Activated naive CD8-positive, alpha-beta T cell treated with anti-CD3 and anti-CD28 coated beads, Interleukin-2, amount 10 ng/mL, durations not matched to agents 7 days and 5 days (primary cell): ENCODE measurements around the gene ORC4. TPM values are rescaled to one million over a fixed set of nuclear protein-coding genes. Genes with fewer than 3 reads are reported as not detected.

Experiments
- ATAC-seq: fragments of 150-1000 bp; cut with Tn5 transposase; one replicate; pipeline ENCODE4 v1.10.0; 2021; ENCODE audit warnings: low read depth, moderate library complexity
- POLR2A ChIA-PET: fragments of 350-600 bp; sonication (Branson Sonifier 250); formaldehyde crosslinking; loops from one replicate; lab custom pipeline; 2021; ENCODE audit warnings: antibody characterized with exemption; lab: Charles Lee
- DNase-seq: peaks from one replicate; pipeline ENCODE4 v3.0.0; 2021
- H3K27ac Mint-ChIP-seq: one replicate; pipeline ENCODE4 v1.8.0; 2022; ENCODE audit warnings: mild to moderate bottlenecking, mixed read lengths
- H3K27me3 Mint-ChIP-seq: one replicate; pipeline ENCODE4 v1.8.0; 2022; ENCODE audit warnings: mild to moderate bottlenecking, moderate library complexity, mixed read lengths
- H3K36me3 Mint-ChIP-seq: one replicate; pipeline ENCODE4 v1.8.0; 2021; ENCODE audit warnings: mild to moderate bottlenecking, mixed read lengths
- H3K4me1 Mint-ChIP-seq: one replicate; pipeline ENCODE4 v1.8.0; 2021; ENCODE audit warnings: mixed read lengths
- H3K4me3 Mint-ChIP-seq: one replicate; pipeline ENCODE4 v1.8.0; 2022; ENCODE audit warnings: mild to moderate bottlenecking, moderate library complexity, mixed read lengths
- H3K9me3 Mint-ChIP-seq: one replicate; pipeline ENCODE4 v1.8.0; 2021; ENCODE audit warnings: mixed read lengths
- total RNA-seq, 2 experiments: library from RNA; stranded (reverse); gene quantifications; one replicate each; pipeline ENCODE4 v1.2.3, GENCODE V29; 2021

The ORC4 gene
- total RNA-seq, 2 experiments from 2014 or later = 40.0 to 42.3 TPM

GRCh38 chr2:147910990-147911473 lies 109.5 kb downstream of the ORC4 start:
- Mint-ChIP-seq H3K4me3 (no peak overlapping the region), H3K27me3 (no peaks in the 10 kb centered on the region), H3K36me3 (peaks cover 4% of the 10 kb centered on the region), H3K9me3 (no peaks in the 10 kb centered on the region), H3K4me1 (peaks cover 1% of the 10 kb centered on the region), H3K27ac (no peak overlapping the region)
- ATAC-seq (no peak), DNase-seq (no peak)
- POLR2A ChIA-PET = no interaction called here

GRCh38 chr2:147909178-147909577 lies 111.4 kb downstream of the ORC4 start:
- H3K27ac Mint-ChIP-seq = no peak overlapping the region
- peaks cover 1% of the 10 kb centered on the region for H3K4me1 Mint-ChIP-seq
- POLR2A ChIA-PET = no interaction called here

GRCh38 chr2:147904051-147904450 lies 116.5 kb downstream of the ORC4 start:
- POLR2A ChIA-PET = no interaction called here
- Mint-ChIP-seq H3K9me3 (no peaks in the 10 kb centered on the region), H3K27ac (no peak overlapping the region), H3K27me3 (no peaks in the 10 kb centered on the region), H3K36me3 (peaks cover 4% of the 10 kb centered on the region), H3K4me3 (no peak overlapping the region), H3K4me1 (no peaks in the 10 kb centered on the region)
- ATAC-seq (no peak), DNase-seq (no peak)

More at GRCh38 chr2:147909178-147909577, 111.4 kb downstream of the ORC4 start:
- peaks cover 4% of the 10 kb centered on the region for H3K36me3 Mint-ChIP-seq
- no peak overlapping the region for H3K4me3 Mint-ChIP-seq
- H3K9me3 Mint-ChIP-seq = no peaks in the 10 kb centered on the region
- no peak for DNase-seq
- ATAC-seq = no peak
- H3K27me3 Mint-ChIP-seq = no peaks in the 10 kb centered on the region

- no peak for DNase-seq
- H3K36me3 Mint-ChIP-seq = peaks cover under 1% of the 10 kb centered on the region
- no peak for ATAC-seq
- H3K27me3 Mint-ChIP-seq = no peaks in the 10 kb centered on the region
- POLR2A ChIA-PET = no interaction called here
- no peak overlapping the region for H3K4me3 Mint-ChIP-seq
- peaks cover under 1% of the 10 kb centered on the region for H3K9me3 Mint-ChIP-seq
- peaks cover 4% of the 10 kb centered on the region for H3K4me1 Mint-ChIP-seq
- H3K27ac Mint-ChIP-seq = no peak overlapping the region
These were observed 131.9 kb downstream of the ORC4 start for GRCh38 chr2:147888680-147889079.

- peaks cover 4% of the 10 kb centered on the region for H3K4me1 Mint-ChIP-seq
- no peaks in the 10 kb centered on the region for H3K36me3 Mint-ChIP-seq
- no peak for ATAC-seq
- no peak overlapping the region for H3K4me3 Mint-ChIP-seq
- H3K27ac Mint-ChIP-seq = no peak overlapping the region
- H3K27me3 Mint-ChIP-seq = no peaks in the 10 kb centered on the region
- POLR2A ChIA-PET = no interaction called here
- no peaks in the 10 kb centered on the region for H3K9me3 Mint-ChIP-seq
- DNase-seq = no peak
These were observed 134.4 kb downstream of the ORC4 start for GRCh38 chr2:147886136-147886535.

GRCh38 chr2:147884830-147885229 lies 135.7 kb downstream of the ORC4 start:
- no peaks in the 10 kb centered on the region for H3K27me3 Mint-ChIP-seq
- H3K27ac Mint-ChIP-seq = no peak overlapping the region
- POLR2A ChIA-PET = no interaction called here
- DNase-seq (no peak), ATAC-seq (no peak)
- H3K36me3 Mint-ChIP-seq = peaks cover 3% of the 10 kb centered on the region
- no peaks in the 10 kb centered on the region for H3K9me3 Mint-ChIP-seq
- peaks cover 6% of the 10 kb centered on the region for H3K4me1 Mint-ChIP-seq
- H3K4me3 Mint-ChIP-seq = peak overlapping the region; percentile 38

GRCh38 chr2:147882631-147883030 lies 137.9 kb downstream of the ORC4 start:
- Mint-ChIP-seq H3K36me3 (peaks cover 3% of the 10 kb centered on the region), H3K27ac (no peak overlapping the region), H3K4me3 (no peak overlapping the region), H3K4me1 (peaks cover 6% of the 10 kb centered on the region), H3K27me3 (peaks cover 2% of the 10 kb centered on the region), H3K9me3 (no peaks in the 10 kb centered on the region)
- no peak for ATAC-seq
- POLR2A ChIA-PET = no interaction called here
- no peak for DNase-seq

Other genes with a start within 250 kb of the ORC4 start
- 1 to 10 TPM; 5.0 to 5.8 TPM for gene ACVR2A, start 175.7 kb downstream of the ORC4 start, total RNA-seq
- 10 to 100 TPM; 49.8 to 51.4 TPM for gene MBD5, start 354 bp upstream of the ORC4 start, total RNA-seq